Left ventricle myocardium inferior (tissue), 1 donor: ENCODE results near the gene CDS2. TPM values are rescaled to one million over a fixed set of nuclear protein-coding genes. Genes with fewer than 3 reads are reported as not detected.
A peak's percentile ranks its signal among the peaks of the same experiment; 100 is the strongest.

Experiments
- DNase-seq: peaks from one replicate; pipeline ENCODE4 v3.0.0-alpha.2; 2020
- H3K27ac ChIP-seq: fragments of 200-600 bp; replicated peaks from 2 replicates; pipeline ENCODE4 v1.8.0; 2021
- H3K27me3 ChIP-seq: fragments of 200-600 bp; 2 replicates; pipeline ENCODE4 v1.8.0; 2021; ENCODE audit warnings: low read depth
- H3K36me3 ChIP-seq: fragments of 200-600 bp; 2 replicates; pipeline ENCODE4 v1.8.0; 2021
- H3K4me1 ChIP-seq: fragments of 200-600 bp; 2 replicates; pipeline ENCODE4 v1.8.0; 2021
- H3K4me3 ChIP-seq: fragments of 200-600 bp; 2 replicates; pipeline ENCODE4 v1.8.0; 2021; ENCODE audit warnings: mild to moderate bottlenecking, moderate library complexity
- H3K9me3 ChIP-seq: fragments of 200-600 bp; replicated peaks from 2 replicates; pipeline ENCODE4 v1.8.0; 2021
- intact Hi-C: fragments of 100-400 bp; cut with micrococcal nuclease; formaldehyde crosslinking; loops from one replicate; pipeline ENCODE4 v1.11.0; 2022
- total RNA-seq: library from RNA; stranded (reverse); fragmentation: NEBNext Ultra II Directional; extraction: Animal tissue kit (Norgen Biotek cat#: 25700); gene quantifications from one replicate; pipeline ENCODE4 v1.2.1, GENCODE V29; 2021
- TF ChIP-seq, protein P1 (sequence below): fragments of 200-600 bp; IDR thresholded peaks from 2 replicates; pipeline ENCODE4 v1.8.0; 2021; ENCODE audit warnings: antibody characterized with exemption, mild to moderate bottlenecking, borderline replicate concordance
- donor health status: DM: no; HTN: yes; CAD: no; lungs with severe emphysema.

CDS2 gene
- total RNA-seq, 1 donor from 2014 or later: 79.0 TPM

DNA sequence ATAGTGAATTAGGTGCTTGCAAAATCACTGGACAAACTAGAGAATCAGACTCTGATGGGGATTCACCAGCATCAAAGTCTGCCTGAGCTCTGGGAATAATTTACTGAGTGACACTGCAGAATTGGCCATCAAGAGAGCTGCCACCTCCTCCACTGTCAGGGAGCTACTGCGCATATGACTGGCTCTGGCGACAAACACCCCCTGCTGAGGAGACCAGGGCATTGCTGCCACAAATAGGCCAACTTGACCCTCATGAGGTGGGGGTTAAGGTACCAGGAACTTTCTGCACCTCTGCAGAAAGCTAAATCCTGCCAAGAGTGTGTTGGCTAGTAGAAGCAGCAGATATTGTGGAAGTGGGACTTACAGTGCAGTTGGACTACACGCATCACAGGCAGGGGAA is 88.0 kb downstream of the CDS2 start:
- intact Hi-C loops: no loop called here
- no peak overlapping the region for H3K27ac ChIP-seq
- no peaks in the 10 kb centered on the region for H3K27me3 ChIP-seq
- DNase-seq: no peak
- TF ChIP-seq, protein P1, sequence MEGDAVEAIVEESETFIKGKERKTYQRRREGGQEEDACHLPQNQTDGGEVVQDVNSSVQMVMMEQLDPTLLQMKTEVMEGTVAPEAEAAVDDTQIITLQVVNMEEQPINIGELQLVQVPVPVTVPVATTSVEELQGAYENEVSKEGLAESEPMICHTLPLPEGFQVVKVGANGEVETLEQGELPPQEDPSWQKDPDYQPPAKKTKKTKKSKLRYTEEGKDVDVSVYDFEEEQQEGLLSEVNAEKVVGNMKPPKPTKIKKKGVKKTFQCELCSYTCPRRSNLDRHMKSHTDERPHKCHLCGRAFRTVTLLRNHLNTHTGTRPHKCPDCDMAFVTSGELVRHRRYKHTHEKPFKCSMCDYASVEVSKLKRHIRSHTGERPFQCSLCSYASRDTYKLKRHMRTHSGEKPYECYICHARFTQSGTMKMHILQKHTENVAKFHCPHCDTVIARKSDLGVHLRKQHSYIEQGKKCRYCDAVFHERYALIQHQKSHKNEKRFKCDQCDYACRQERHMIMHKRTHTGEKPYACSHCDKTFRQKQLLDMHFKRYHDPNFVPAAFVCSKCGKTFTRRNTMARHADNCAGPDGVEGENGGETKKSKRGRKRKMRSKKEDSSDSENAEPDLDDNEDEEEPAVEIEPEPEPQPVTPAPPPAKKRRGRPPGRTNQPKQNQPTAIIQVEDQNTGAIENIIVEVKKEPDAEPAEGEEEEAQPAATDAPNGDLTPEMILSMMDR: peak; percentile 22
- H3K36me3 ChIP-seq: peaks cover 9% of the 10 kb centered on the region
- no peak overlapping the region for H3K4me3 ChIP-seq
- peaks cover 31% of the 10 kb centered on the region for H3K4me1 ChIP-seq
- no peaks in the 10 kb centered on the region for H3K9me3 ChIP-seq

DNA sequence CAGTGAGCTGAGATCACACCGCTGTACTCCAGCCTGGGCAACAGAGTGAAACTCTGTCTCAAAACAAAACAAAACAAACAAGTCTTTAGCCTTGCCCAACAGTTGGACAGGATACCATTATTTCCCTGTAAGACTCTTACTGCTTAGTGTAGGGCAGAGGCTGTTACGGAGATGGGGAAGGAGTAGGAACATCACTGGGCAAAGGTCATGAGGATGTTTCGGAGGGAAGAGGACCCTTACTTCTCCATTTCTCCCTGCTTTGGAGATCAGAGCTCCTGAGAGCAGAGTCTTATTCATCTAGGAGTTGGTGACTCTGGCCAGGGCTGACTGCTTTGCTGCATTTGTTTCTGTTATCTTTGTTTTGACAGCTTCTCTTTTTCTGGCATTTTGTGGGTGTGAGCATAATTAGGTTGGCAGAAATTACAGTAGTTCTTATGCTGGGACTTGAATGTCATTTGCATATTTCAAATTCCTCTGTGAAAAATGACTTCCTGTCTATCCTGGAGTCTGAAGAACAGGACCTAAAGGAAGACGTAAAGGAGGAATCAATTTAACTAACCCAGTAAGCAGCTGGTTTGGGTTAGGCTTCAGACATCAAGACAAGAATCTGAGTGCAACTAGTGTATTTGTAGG is 89.0 kb downstream of the CDS2 start:
- intact Hi-C loops: no loop called here
- Histone ChIP-seq H3K36me3 (peaks cover 9% of the 10 kb centered on the region), H3K27me3 (no peaks in the 10 kb centered on the region)

DNA sequence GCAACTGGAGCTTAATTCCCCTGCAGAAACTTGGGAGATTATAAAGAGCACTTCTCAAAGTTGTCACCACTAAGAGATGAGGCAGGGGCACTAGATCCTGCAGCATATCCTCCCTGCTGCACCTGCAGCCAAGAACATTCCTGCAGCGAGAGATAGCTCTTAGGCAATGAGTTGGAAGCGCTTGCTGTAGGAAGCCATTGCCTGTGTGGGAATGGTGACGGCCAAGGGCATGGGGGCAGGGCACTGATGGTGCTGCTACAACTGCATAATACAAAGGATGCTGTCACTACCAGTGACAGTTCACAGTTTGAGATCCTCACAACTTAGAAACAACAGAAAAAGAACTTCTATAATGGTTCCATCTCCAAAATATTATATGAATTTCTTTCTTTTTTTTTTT is 89.9 kb downstream of the CDS2 start:
- peak; percentile 66 for DNase-seq
- Histone ChIP-seq H3K9me3 (no peaks in the 10 kb centered on the region), H3K36me3 (peaks cover 8% of the 10 kb centered on the region), H3K4me3 (no peak overlapping the region), H3K4me1 (peaks cover 31% of the 10 kb centered on the region), H3K27me3 (no peaks in the 10 kb centered on the region), H3K27ac (peak overlapping the region; percentile 71)
- intact Hi-C loops: no loop called here
- TF ChIP-seq, protein P1: no peak

More for the DNA sequence above, 89.0 kb downstream of the CDS2 start:
- H3K4me3 ChIP-seq: no peak overlapping the region
- no peaks in the 10 kb centered on the region for H3K9me3 ChIP-seq
- peaks cover 31% of the 10 kb centered on the region for H3K4me1 ChIP-seq
- TF ChIP-seq, protein P1: no peak
- DNase-seq: no peak
- H3K27ac ChIP-seq: peak overlapping the region; percentile 71

DNA sequence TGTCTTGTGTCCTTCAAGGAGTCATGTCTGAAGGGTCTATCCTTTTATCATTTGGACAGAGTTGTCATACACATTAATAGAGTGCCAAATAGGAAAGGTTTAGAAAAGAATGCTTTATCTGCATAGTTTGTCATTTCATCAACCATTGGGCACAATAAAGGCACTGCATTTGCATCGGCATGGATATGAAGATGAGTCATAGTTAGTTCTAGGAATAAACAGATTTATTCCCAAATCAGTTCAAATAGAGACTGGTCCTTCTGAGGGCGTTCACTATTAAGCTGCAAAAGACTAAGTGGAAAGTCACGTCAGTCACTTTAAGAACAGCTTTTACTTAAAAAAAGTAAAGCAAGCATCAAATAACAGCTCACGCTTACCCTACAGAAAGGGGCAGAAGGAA is 90.8 kb downstream of the CDS2 start:
- DNase-seq: no peak
- TF ChIP-seq, protein P1: no peak
- H3K36me3 ChIP-seq: no peaks in the 10 kb centered on the region
- no peaks in the 10 kb centered on the region for H3K9me3 ChIP-seq
- H3K27me3 ChIP-seq: no peaks in the 10 kb centered on the region
- intact Hi-C loops: no loop called here
- H3K27ac ChIP-seq: no peak overlapping the region
- peaks cover 24% of the 10 kb centered on the region for H3K4me1 ChIP-seq
- no peak overlapping the region for H3K4me3 ChIP-seq

DNA sequence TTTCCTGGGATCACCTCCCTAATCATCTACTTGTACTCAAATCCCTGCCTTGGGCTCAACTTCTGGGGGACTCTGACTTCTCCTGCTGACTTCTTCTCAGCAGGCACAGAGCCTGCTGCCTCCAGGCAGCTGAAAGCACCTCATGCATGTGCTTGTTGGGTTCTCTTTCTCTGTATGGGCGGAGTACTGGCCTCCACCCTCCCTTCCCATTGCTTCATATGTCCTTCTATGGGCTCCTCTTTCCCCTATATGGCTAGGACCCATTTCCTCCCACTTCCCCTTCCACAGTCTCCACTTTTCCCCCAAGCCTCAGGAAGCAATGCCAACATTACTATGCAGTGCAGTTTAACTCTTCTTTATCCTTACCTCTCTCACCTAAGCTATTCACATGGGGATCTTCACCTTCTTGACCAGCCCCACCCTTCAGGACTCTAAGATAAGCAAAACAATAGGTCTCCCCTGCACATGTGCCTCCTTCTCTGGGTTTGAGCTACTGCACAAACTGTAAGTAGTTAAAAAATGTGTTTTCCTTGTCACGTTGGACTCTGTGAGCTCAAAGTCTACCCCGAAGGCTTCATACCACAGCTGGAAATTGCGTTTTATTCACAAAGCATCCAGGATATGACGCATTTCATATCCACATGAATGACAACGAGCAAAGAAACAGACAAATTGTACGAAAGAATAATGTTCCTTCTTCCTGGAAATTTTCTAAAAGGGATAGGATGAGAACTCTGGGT is 93.7 kb downstream of the CDS2 start:
- no peak for DNase-seq
- intact Hi-C loops: no loop called here
- Histone ChIP-seq H3K9me3 (no peaks in the 10 kb centered on the region), H3K36me3 (no peaks in the 10 kb centered on the region), H3K4me3 (no peak overlapping the region), H3K27ac (no peak overlapping the region), H3K27me3 (no peaks in the 10 kb centered on the region), H3K4me1 (peaks cover 23% of the 10 kb centered on the region)
- TF ChIP-seq, protein P1: no peak
